WTC11 (cell line): ENCODE results near the gene SECISBP2L.

ENCODE experiments used
- NFYB ChIP-seq: sonication (generic); formaldehyde crosslinking; conservative IDR thresholded peaks from 2 replicates; pipeline ENCODE4 v1.8.0; 2022; ENCODE audit warnings: low read depth, missing genetic modification reagents
- SP1 ChIP-seq: sonication (generic); formaldehyde crosslinking; conservative IDR thresholded peaks from 2 replicates; pipeline ENCODE4 v1.8.1; 2022; ENCODE audit warnings: missing genetic modification reagents
- TEAD4 ChIP-seq: sonication (generic); formaldehyde crosslinking; IDR thresholded peaks from 2 replicates; pipeline ENCODE4 v1.8.0; 2022; ENCODE audit warnings: mild to moderate bottlenecking, missing genetic modification reagents
- ZNF121 ChIP-seq: sonication (generic); formaldehyde crosslinking; IDR thresholded peaks from 2 replicates; pipeline ENCODE4 v1.8.0; 2023; ENCODE audit warnings: missing genetic modification reagents
- TF ChIP-seq, protein P1 (sequence below): sonication (generic); formaldehyde crosslinking; IDR thresholded peaks from 2 replicates; pipeline ENCODE4 v1.8.1; 2023; ENCODE audit warnings: mild to moderate bottlenecking, moderate library complexity, missing genetic modification reagents
- TF ChIP-seq, protein P2 (sequence below): sonication (generic); formaldehyde crosslinking; conservative IDR thresholded peaks from 2 replicates; pipeline ENCODE4 v1.8.1; 2022; ENCODE audit warnings: mild to moderate bottlenecking, missing genetic modification reagents
- TF ChIP-seq, protein P3 (sequence below): sonication (generic); formaldehyde crosslinking; IDR thresholded peaks from 2 replicates; pipeline ENCODE4 v1.8.0; 2022; ENCODE audit warnings: mild to moderate bottlenecking, missing genetic modification reagents
- TF ChIP-seq, protein P4 (sequence below): fragments of 200-600 bp; IDR thresholded peaks from 2 replicates; pipeline ENCODE4 v1.8.0; 2022; ENCODE audit warnings: antibody characterized with exemption
- TF ChIP-seq, protein P5 (sequence below): sonication (generic); formaldehyde crosslinking; conservative IDR thresholded peaks from 2 replicates; pipeline ENCODE4 v1.8.1; 2023; ENCODE audit warnings: mild to moderate bottlenecking, low read depth, missing genetic modification reagents, moderate library complexity
- TF ChIP-seq, protein P6 (sequence below): sonication (generic); formaldehyde crosslinking; IDR thresholded peaks from 2 replicates; pipeline ENCODE4 v1.8.0; 2022; ENCODE audit warnings: mild to moderate bottlenecking, missing genetic modification reagents
- TF ChIP-seq, protein P7 (sequence below): sonication (generic); formaldehyde crosslinking; IDR thresholded peaks from 2 replicates; pipeline ENCODE4 v1.8.0; 2023; ENCODE audit warnings: missing genetic modification reagents, mild to moderate bottlenecking, borderline replicate concordance

DNA sequence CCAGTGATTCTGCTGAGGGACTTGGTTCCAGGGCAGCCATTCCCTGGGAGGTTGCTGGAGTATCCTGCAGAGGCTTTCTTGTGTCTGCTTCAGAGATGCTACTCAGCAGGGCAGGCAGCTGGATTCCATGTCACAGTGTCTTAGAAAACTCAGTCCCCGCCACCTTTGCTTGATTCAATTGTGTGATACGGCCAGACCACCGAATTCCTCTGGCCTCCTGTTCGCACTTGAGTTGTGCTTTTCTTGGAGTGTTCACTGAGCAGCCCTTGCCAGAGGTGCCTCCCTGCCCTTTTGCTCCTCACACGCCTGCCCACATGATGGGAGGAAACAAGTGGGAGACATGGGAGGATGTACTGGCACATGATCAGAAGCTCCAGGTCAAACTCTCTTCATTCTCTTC, 62.9 kb downstream of the SECISBP2L start:
- TF ChIP-seq, protein P1, sequence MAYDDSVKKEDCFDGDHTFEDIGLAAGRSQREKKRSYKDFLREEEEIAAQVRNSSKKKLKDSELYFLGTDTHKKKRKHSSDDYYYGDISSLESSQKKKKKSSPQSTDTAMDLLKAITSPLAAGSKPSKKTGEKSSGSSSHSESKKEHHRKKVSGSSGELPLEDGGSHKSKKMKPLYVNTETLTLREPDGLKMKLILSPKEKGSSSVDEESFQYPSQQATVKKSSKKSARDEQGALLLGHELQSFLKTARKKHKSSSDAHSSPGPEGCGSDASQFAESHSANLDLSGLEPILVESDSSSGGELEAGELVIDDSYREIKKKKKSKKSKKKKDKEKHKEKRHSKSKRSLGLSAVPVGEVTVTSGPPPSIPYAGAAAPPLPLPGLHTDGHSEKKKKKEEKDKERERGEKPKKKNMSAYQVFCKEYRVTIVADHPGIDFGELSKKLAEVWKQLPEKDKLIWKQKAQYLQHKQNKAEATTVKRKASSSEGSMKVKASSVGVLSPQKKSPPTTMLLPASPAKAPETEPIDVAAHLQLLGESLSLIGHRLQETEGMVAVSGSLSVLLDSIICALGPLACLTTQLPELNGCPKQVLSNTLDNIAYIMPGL (CRISPR knock-in tag) = no peak
- TF ChIP-seq SP1 (CRISPR knock-in tag) = no peak
- TF ChIP-seq, protein P2, sequence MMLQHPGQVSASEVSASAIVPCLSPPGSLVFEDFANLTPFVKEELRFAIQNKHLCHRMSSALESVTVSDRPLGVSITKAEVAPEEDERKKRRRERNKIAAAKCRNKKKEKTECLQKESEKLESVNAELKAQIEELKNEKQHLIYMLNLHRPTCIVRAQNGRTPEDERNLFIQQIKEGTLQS (CRISPR knock-in tag) = no peak
- TF ChIP-seq, protein P3, sequence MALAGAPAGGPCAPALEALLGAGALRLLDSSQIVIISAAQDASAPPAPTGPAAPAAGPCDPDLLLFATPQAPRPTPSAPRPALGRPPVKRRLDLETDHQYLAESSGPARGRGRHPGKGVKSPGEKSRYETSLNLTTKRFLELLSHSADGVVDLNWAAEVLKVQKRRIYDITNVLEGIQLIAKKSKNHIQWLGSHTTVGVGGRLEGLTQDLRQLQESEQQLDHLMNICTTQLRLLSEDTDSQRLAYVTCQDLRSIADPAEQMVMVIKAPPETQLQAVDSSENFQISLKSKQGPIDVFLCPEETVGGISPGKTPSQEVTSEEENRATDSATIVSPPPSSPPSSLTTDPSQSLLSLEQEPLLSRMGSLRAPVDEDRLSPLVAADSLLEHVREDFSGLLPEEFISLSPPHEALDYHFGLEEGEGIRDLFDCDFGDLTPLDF = no peak
- TF ChIP-seq, protein P4, sequence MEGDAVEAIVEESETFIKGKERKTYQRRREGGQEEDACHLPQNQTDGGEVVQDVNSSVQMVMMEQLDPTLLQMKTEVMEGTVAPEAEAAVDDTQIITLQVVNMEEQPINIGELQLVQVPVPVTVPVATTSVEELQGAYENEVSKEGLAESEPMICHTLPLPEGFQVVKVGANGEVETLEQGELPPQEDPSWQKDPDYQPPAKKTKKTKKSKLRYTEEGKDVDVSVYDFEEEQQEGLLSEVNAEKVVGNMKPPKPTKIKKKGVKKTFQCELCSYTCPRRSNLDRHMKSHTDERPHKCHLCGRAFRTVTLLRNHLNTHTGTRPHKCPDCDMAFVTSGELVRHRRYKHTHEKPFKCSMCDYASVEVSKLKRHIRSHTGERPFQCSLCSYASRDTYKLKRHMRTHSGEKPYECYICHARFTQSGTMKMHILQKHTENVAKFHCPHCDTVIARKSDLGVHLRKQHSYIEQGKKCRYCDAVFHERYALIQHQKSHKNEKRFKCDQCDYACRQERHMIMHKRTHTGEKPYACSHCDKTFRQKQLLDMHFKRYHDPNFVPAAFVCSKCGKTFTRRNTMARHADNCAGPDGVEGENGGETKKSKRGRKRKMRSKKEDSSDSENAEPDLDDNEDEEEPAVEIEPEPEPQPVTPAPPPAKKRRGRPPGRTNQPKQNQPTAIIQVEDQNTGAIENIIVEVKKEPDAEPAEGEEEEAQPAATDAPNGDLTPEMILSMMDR = no peak
- TF ChIP-seq, protein P5, sequence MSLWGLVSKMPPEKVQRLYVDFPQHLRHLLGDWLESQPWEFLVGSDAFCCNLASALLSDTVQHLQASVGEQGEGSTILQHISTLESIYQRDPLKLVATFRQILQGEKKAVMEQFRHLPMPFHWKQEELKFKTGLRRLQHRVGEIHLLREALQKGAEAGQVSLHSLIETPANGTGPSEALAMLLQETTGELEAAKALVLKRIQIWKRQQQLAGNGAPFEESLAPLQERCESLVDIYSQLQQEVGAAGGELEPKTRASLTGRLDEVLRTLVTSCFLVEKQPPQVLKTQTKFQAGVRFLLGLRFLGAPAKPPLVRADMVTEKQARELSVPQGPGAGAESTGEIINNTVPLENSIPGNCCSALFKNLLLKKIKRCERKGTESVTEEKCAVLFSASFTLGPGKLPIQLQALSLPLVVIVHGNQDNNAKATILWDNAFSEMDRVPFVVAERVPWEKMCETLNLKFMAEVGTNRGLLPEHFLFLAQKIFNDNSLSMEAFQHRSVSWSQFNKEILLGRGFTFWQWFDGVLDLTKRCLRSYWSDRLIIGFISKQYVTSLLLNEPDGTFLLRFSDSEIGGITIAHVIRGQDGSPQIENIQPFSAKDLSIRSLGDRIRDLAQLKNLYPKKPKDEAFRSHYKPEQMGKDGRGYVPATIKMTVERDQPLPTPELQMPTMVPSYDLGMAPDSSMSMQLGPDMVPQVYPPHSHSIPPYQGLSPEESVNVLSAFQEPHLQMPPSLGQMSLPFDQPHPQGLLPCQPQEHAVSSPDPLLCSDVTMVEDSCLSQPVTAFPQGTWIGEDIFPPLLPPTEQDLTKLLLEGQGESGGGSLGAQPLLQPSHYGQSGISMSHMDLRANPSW (CRISPR knock-in tag) = no peak
- no peak for TF ChIP-seq NFYB (CRISPR knock-in tag)
- TF ChIP-seq, protein P6, sequence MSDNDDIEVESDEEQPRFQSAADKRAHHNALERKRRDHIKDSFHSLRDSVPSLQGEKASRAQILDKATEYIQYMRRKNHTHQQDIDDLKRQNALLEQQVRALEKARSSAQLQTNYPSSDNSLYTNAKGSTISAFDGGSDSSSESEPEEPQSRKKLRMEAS (CRISPR knock-in tag) = no peak
- no peak for TF ChIP-seq TEAD4 (CRISPR knock-in tag)
- TF ChIP-seq, protein P7, sequence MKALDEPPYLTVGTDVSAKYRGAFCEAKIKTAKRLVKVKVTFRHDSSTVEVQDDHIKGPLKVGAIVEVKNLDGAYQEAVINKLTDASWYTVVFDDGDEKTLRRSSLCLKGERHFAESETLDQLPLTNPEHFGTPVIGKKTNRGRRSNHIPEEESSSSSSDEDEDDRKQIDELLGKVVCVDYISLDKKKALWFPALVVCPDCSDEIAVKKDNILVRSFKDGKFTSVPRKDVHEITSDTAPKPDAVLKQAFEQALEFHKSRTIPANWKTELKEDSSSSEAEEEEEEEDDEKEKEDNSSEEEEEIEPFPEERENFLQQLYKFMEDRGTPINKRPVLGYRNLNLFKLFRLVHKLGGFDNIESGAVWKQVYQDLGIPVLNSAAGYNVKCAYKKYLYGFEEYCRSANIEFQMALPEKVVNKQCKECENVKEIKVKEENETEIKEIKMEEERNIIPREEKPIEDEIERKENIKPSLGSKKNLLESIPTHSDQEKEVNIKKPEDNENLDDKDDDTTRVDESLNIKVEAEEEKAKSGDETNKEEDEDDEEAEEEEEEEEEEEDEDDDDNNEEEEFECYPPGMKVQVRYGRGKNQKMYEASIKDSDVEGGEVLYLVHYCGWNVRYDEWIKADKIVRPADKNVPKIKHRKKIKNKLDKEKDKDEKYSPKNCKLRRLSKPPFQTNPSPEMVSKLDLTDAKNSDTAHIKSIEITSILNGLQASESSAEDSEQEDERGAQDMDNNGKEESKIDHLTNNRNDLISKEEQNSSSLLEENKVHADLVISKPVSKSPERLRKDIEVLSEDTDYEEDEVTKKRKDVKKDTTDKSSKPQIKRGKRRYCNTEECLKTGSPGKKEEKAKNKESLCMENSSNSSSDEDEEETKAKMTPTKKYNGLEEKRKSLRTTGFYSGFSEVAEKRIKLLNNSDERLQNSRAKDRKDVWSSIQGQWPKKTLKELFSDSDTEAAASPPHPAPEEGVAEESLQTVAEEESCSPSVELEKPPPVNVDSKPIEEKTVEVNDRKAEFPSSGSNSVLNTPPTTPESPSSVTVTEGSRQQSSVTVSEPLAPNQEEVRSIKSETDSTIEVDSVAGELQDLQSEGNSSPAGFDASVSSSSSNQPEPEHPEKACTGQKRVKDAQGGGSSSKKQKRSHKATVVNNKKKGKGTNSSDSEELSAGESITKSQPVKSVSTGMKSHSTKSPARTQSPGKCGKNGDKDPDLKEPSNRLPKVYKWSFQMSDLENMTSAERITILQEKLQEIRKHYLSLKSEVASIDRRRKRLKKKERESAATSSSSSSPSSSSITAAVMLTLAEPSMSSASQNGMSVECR (CRISPR knock-in tag) = no peak
- TF ChIP-seq ZNF121 (CRISPR knock-in tag) = no peak
